Stomach (tissue), 9 donors: Measurements from ENCODE around the gene NKX1-2. TPM values are rescaled to one million over a fixed set of nuclear protein-coding genes. Genes with fewer than 3 reads are reported as not detected.

Source experiments
- DNase-seq, 2 donors: peaks; one replicate each; pipeline versions ENCODE4 v3.0.0 to v3.0.0-alpha.2; 2013 to 2019
- H3K27ac ChIP-seq, 5 donors: fragments of 200-600 bp in 4 of 5; sonication (generic) in 4 of 5; one replicate each; pipeline ENCODE4 v1.5.1; 2013 to 2019; ENCODE audit warnings: mild to moderate bottlenecking in 1 of 5, moderate library complexity in 1 of 5
- H3K27me3 ChIP-seq, 3 donors: fragments of 200-600 bp; sonication (generic); one replicate each; pipeline ENCODE4 v1.5.1; 2017 to 2019; ENCODE audit warnings: mixed run types in 1 of 3
- H3K36me3 ChIP-seq, 4 donors: fragments of 200-600 bp; sonication (generic); 1 replicate in 3 of 4; 2 replicates in 1 of 4; pipeline ENCODE4 v1.5.1; 2016 to 2019
- H3K4me1 ChIP-seq, 4 donors: fragments of 200-600 bp; sonication (generic); one replicate each; pipeline ENCODE4 v1.5.1; 2016 to 2019
- H3K4me3 ChIP-seq, 4 donors: fragments of 200-600 bp; sonication (generic) in 3 of 4; one replicate each; pipeline ENCODE4 v1.5.1; 2016 to 2019; ENCODE audit warnings: mild to moderate bottlenecking in 1 of 4
- H3K9me3 ChIP-seq, 4 donors: fragments of 200-600 bp; sonication (generic); one replicate each; pipeline ENCODE4 v1.5.1; 2016 to 2019
- EP300 ChIP-seq: sonication (generic); formaldehyde crosslinking; IDR thresholded peaks from one replicate; pipeline ENCODE4 v1.6.1; 2017; ENCODE audit warnings: antibody characterized with exemption
- POLR2A ChIP-seq, 4 donors: fragments of 450-650 bp; IDR thresholded peaks; one replicate each; pipeline ENCODE4 v1.6.1; 2016; ENCODE audit warnings: antibody characterized with exemption in 4 of 4, control low read depth in 2 of 4, mild to moderate bottlenecking in 1 of 4, moderate library complexity in 1 of 4
- POLR2AphosphoS5 ChIP-seq, 3 donors: sonication (generic); formaldehyde crosslinking; IDR thresholded peaks; one replicate each; pipeline ENCODE4 v1.6.1; 2016; ENCODE audit warnings: antibody characterized with exemption in 3 of 3
- WGBS, 5 donors: extraction: QIAGEN DNeasy Blood & Tissue Kit in 3 of 5; methylation state at CpG; one replicate each; pipeline versions ENCODE4 v1.1.5 to v1.1.7; 2013 to 2018; 5-methylcytosine and 5-hydroxymethylcytosine counted together
- intact Hi-C: fragments of 100-400 bp; cut with DNase I; formaldehyde crosslinking; loops from one replicate; pipeline ENCODE4 v1.15.1; 2023; ENCODE audit warnings: low total_unique reads
- polyA plus RNA-seq, 3 donors: library from polyadenylated mRNA; stranded (reverse); fragments of 200-250 nt; gene quantifications; one replicate each; pipeline ENCODE4 v1.2.3, GENCODE V29; 2013
- total RNA-seq, 5 donors: library from RNA; depleted of rRNA; stranded (reverse); fragments of >200 nt; gene quantifications; one replicate each; pipeline versions ENCODE4 v1.1.0 to v1.2.3, GENCODE V29; 2014 to 2016
- TF ChIP-seq, protein P1 (sequence below), 7 experiments: fragments of 450-650 bp in 4 of 7; fragments of 200-600 bp in 3 of 7; sonication (generic) in 3 of 7; IDR thresholded peaks; one replicate each; pipeline ENCODE4 v1.5.1; 2016 to 2019; ENCODE audit warnings: antibody characterized with exemption in 7 of 7, control low read depth in 2 of 7, mild to moderate bottlenecking in 1 of 7
- donor health status: healthy with polysubstance abuse.
- donor health status: Bipolar disorder and iron deficiency.
- donor health status: healthy.

The NKX1-2 gene
- total and polyA plus RNA-seq, 8 donors: 0.10 TPM; not detected in 7

DNA sequence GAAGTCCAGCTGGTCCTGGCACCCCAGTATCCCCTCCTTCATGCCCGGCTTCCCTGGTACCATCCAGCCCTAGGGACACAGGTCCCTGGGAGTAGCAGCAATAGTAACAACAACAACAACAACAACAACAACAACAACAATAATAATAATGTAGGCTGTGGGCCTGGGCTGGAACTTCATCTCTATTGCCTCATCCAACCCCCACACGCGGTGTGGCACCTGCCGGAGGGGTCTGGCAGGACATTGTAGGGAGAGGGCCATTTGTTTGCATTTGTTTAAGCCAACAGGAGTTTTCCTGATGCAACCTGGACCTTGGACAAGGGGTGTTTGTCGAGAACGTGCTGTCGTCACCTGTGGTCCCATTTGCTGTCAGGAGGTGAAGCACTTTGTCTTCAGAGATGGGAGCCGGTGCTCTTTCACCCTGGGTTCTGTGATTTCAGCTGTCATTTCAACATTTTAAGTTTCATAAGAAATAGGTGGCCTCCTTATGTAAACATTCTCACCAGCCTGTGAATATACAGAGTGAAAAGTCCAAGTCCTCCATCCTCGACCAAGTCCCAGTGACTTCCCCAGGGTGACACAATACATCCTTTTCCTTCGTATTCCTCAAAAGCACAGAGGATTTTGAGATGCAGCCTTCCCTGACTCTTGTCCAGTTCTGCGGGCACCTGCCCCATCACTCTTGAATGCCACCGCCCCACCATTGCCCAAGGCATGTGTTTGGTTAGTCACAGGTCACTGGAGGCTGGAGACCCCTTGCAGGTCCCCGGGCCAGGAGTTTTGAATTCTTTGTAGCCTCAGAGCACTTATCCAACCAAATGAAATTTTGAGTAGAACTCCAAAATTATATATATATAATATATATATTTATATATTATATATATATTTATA, 21.0 kb upstream of the NKX1-2 start:
- Histone ChIP-seq H3K27ac (no peak overlapping the region), H3K36me3 (no peaks in the 10 kb centered on the region), H3K27me3 (no peaks in the 10 kb centered on the region), H3K4me1 (peaks cover 0 to 13% (median 2%) of the 10 kb centered on the region in 4 donors), H3K9me3 (no peaks in the 10 kb centered on the region), H3K4me3 (no peak overlapping the region)
- no peak for TF ChIP-seq EP300
- TF ChIP-seq POLR2A (IDR thresholded peaks at IDR 0.05): no peak
- TF ChIP-seq, protein P1, sequence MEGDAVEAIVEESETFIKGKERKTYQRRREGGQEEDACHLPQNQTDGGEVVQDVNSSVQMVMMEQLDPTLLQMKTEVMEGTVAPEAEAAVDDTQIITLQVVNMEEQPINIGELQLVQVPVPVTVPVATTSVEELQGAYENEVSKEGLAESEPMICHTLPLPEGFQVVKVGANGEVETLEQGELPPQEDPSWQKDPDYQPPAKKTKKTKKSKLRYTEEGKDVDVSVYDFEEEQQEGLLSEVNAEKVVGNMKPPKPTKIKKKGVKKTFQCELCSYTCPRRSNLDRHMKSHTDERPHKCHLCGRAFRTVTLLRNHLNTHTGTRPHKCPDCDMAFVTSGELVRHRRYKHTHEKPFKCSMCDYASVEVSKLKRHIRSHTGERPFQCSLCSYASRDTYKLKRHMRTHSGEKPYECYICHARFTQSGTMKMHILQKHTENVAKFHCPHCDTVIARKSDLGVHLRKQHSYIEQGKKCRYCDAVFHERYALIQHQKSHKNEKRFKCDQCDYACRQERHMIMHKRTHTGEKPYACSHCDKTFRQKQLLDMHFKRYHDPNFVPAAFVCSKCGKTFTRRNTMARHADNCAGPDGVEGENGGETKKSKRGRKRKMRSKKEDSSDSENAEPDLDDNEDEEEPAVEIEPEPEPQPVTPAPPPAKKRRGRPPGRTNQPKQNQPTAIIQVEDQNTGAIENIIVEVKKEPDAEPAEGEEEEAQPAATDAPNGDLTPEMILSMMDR (IDR thresholded peaks at IDR 0.05): no peak
- no peak for TF ChIP-seq POLR2AphosphoS5 (IDR thresholded peaks at IDR 0.05)
- WGBS, 5 donors: 71 to 89% (median 81%) methylated on average over 13 of the region's 13 CpGs
- intact Hi-C loops: no loop called here
- DNase-seq: peak in 1 of 2 donors; percentile 73

DNA sequence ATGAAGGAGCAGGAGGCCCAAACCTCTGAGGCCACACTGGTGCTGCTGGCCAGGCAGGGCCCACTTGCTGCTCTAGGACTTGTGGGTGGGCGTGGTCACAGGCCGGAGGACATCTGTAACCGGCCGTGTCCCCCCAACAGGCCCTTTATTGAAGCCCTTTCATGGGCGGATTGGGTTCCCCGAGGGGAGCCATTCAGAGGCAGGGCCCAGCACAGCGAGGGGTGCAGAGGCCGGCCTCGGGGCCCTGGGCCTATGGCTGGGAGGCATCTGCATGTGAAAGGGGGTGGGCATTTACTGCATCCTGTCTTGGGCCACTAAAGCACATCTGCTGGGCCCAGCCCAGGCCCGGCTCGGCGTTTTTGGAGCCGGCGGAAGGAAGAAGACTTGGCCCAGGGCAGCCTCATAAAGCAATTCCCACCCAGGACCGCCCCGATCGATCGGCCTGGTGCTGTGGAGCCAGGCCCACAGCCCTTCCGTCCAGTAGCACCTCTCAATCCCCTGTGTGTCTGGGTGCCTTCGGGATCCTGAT, 20.2 kb upstream of the NKX1-2 start:
- H3K9me3 ChIP-seq: no peaks in the 10 kb centered on the region
- H3K27ac ChIP-seq: no peak overlapping the region
- TF ChIP-seq, protein P1 (IDR thresholded peaks at IDR 0.05): no peak
- TF ChIP-seq EP300: no peak
- no peak for TF ChIP-seq POLR2AphosphoS5 (IDR thresholded peaks at IDR 0.05)
- TF ChIP-seq POLR2A (IDR thresholded peaks at IDR 0.05): no peak
- peaks cover 0 to 21% (median 9%) of the 10 kb centered on the region in 4 donors for H3K4me1 ChIP-seq
- no peaks in the 10 kb centered on the region for H3K27me3 ChIP-seq
- 80 to 90% (median 83%) methylated on average over 10 to 20 of the region's 20 CpGs for WGBS, 5 donors
- intact Hi-C loops: no loop called here
- DNase-seq: no peak
- H3K36me3 ChIP-seq: no peaks in the 10 kb centered on the region
- no peak overlapping the region for H3K4me3 ChIP-seq

DNA sequence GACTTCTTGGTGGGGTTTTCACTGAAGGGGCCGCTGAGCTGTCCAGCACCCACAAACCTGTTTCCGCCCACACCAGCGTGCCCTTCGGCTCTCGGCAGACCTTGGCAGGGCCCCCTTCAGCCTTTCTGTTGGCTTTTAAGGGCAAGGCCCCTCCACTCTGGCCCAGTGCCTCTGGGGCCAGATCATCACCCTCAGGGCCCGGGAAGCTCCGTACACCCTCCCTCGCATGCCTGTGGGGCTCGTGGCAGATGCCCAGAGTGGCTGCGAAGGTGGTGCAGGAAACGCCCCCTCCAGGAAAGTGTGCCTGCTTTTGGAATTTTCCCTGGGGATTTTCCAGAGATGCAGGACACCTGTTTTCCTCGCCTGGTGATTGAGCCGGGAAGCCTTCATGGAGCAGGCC, 18.8 kb upstream of the NKX1-2 start:
- no peak for TF ChIP-seq POLR2AphosphoS5 (IDR thresholded peaks at IDR 0.05)
- no peak for TF ChIP-seq POLR2A (IDR thresholded peaks at IDR 0.05)
- TF ChIP-seq EP300: no peak
- TF ChIP-seq, protein P1 (IDR thresholded peaks at IDR 0.05): no peak
- intact Hi-C loops: no loop called here
- Histone ChIP-seq H3K9me3 (no peaks in the 10 kb centered on the region), H3K4me3 (no peak overlapping the region), H3K27ac (peak overlapping the region in 1 of 5 donors; percentile 10), H3K4me1 (peaks cover 0 to 30% (median 13%) of the 10 kb centered on the region in 4 donors), H3K27me3 (no peaks in the 10 kb centered on the region), H3K36me3 (no peaks in the 10 kb centered on the region)
- no peak for DNase-seq
- WGBS, 5 donors: 80 to 90% (median 86%) methylated on average over 10 to 13 of the region's 13 CpGs

DNA sequence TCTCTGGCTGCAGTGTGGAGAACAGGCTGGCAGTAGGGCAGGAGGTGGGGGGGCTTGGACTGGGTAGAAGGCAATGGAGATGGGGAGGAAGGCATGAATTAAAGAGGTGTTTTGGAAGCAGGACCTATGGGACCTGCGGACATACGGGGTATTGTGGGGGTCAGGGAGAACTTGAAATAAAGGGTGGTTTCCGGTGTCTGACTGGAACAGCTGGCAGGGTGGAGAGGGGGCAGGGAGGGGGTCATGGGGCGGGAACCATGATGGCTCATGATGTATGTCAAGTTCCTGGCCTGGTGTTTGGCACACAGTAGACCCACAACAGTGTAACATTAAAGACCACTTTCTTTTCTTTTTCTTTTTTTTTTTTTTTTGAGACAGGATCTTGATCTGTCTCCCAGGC, 17.3 kb upstream of the NKX1-2 start:
- WGBS, 5 donors: 89 to 93% (median 91%) methylated on average over 4 of the region's 4 CpGs
- Histone ChIP-seq H3K36me3 (no peaks in the 10 kb centered on the region), H3K4me3 (no peak overlapping the region), H3K9me3 (no peaks in the 10 kb centered on the region), H3K27ac (no peak overlapping the region), H3K27me3 (no peaks in the 10 kb centered on the region), H3K4me1 (peaks cover 0 to 36% (median 21%) of the 10 kb centered on the region in 4 donors)
- intact Hi-C loops: no loop called here
- no peak for TF ChIP-seq EP300
- TF ChIP-seq POLR2AphosphoS5 (IDR thresholded peaks at IDR 0.05): no peak
- no peak for DNase-seq
